ENCODE measurements around the gene CNOT4. TPM values are rescaled to one million over a fixed set of nuclear protein-coding genes. Genes with fewer than 3 reads are reported as not detected.

CNOT4 gene
- total and polyA plus RNA-seq, 2 donors (not counting 1 experiment from before 2014, with no cell fraction given), result 14.9 to 15.9 TPM

DNA sequence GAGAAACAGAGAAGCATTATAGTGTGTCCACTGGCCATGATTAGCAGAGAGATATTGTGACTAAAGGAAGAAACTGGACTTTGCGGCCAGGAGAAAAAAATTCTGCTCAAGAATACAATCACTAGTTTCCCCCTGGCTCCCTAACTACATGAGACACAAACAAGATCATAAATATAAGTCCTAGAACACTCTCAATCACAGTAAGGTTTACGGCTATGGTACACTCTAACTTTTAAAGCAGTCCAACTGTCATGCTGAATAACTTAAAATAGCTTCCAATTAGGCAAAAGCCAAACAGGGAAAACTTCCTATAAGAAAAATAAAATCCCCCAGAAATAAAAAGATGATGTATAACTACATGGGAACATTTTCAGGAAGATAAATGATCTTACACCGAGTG is 144.2 kb downstream of the CNOT4 start:
- no peaks in the 10 kb centered on the region for H3K79me2 ChIP-seq (ENCODE audit: control insufficient read depth, insufficient read depth, low read length)
- TF ChIP-seq EZH2 (IDR thresholded peaks at IDR 0.05; ENCODE audit: low read length, missing control alignments), result no peak
- TF ChIP-seq, protein P1, sequence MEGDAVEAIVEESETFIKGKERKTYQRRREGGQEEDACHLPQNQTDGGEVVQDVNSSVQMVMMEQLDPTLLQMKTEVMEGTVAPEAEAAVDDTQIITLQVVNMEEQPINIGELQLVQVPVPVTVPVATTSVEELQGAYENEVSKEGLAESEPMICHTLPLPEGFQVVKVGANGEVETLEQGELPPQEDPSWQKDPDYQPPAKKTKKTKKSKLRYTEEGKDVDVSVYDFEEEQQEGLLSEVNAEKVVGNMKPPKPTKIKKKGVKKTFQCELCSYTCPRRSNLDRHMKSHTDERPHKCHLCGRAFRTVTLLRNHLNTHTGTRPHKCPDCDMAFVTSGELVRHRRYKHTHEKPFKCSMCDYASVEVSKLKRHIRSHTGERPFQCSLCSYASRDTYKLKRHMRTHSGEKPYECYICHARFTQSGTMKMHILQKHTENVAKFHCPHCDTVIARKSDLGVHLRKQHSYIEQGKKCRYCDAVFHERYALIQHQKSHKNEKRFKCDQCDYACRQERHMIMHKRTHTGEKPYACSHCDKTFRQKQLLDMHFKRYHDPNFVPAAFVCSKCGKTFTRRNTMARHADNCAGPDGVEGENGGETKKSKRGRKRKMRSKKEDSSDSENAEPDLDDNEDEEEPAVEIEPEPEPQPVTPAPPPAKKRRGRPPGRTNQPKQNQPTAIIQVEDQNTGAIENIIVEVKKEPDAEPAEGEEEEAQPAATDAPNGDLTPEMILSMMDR (conservative IDR thresholded peaks at IDR 0.05 in 1 of 2, IDR thresholded peaks at IDR 0.05 in 1 of 2; ENCODE audit: low read depth in 1 of 2, low read length in 2 of 2), result no peak
- no peak for DNase-seq (ENCODE audit: low read depth in 2 of 2)

DNA sequence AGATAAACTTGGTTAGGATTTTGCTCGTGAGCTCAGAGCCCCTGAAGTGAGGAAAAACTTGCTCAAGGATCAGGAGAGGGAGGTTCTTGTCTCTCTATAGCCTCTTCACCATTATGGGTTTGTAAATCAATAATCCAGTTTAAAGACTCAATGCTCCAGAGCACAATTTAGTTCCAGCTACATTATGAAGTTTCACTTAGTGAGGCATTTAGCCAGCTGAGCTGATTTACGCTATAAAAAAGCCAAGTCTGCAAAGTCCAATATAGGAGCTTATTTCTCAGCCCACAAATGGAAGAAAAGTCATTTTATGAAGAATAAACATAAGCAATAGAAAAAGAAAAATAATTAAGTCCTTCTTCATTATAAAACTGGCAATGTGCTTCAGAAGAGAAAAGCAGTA is 145.7 kb downstream of the CNOT4 start:
- no peaks in the 10 kb centered on the region for H3K9me3 ChIP-seq (ENCODE audit: control insufficient read depth, insufficient read depth, low read depth, low read length)
- H3K4me1 ChIP-seq (ENCODE audit: control insufficient read depth, extremely low read depth, insufficient read depth, low read length), result no peaks in the 10 kb centered on the region
- no peak overlapping the region for H3K4me3 ChIP-seq (replicated peaks in 1 of 4; ENCODE audit: control extremely low read depth in 1 of 4, insufficient read depth in 1 of 4, low read depth in 3 of 4, low read length in 4 of 4)
- peaks cover 4% of the 10 kb centered on the region for H3K36me3 ChIP-seq (ENCODE audit: control insufficient read depth, insufficient read depth, low read length)
- H3K79me2 ChIP-seq (ENCODE audit: control insufficient read depth, insufficient read depth, low read length), result no peaks in the 10 kb centered on the region
- TF ChIP-seq EZH2 (IDR thresholded peaks at IDR 0.05; ENCODE audit: low read length, missing control alignments), result no peak
- TF ChIP-seq, protein P1 (conservative IDR thresholded peaks at IDR 0.05 in 1 of 2, IDR thresholded peaks at IDR 0.05 in 1 of 2; ENCODE audit: low read depth in 1 of 2, low read length in 2 of 2), result no peak
- H3K9ac ChIP-seq (ENCODE audit: insufficient read depth, low read length), result no peak overlapping the region
- H3K27me3 ChIP-seq (ENCODE audit: control insufficient read depth, insufficient read depth, low read length), result no peaks in the 10 kb centered on the region
- no peak overlapping the region for H2AFZ ChIP-seq (ENCODE audit: low read length)
- DNase-seq (ENCODE audit: low read depth in 2 of 2), result no peak
- no peak overlapping the region for H3K27ac ChIP-seq (ENCODE audit: insufficient read depth, low read length)
- H3K4me2 ChIP-seq (ENCODE audit: extremely low read depth, insufficient read depth, low read length), result no peak overlapping the region
- H4K20me1 ChIP-seq (ENCODE audit: control insufficient read depth, extremely low read depth, insufficient read depth, low read length), result no peaks in the 10 kb centered on the region

More for the DNA sequence above, 144.2 kb downstream of the CNOT4 start:
- H4K20me1 ChIP-seq (ENCODE audit: control insufficient read depth, extremely low read depth, insufficient read depth, low read length), result no peaks in the 10 kb centered on the region
- no peaks in the 10 kb centered on the region for H3K9me3 ChIP-seq (ENCODE audit: control insufficient read depth, insufficient read depth, low read depth, low read length)
- H3K4me1 ChIP-seq (ENCODE audit: control insufficient read depth, extremely low read depth, insufficient read depth, low read length), result no peaks in the 10 kb centered on the region
- H3K4me2 ChIP-seq (ENCODE audit: extremely low read depth, insufficient read depth, low read length), result no peak overlapping the region
- H3K36me3 ChIP-seq (ENCODE audit: control insufficient read depth, insufficient read depth, low read length), result peaks cover 4% of the 10 kb centered on the region
- H3K27ac ChIP-seq (ENCODE audit: insufficient read depth, low read length), result no peak overlapping the region
- H3K4me3 ChIP-seq (replicated peaks in 1 of 4; ENCODE audit: control extremely low read depth in 1 of 4, insufficient read depth in 1 of 4, low read depth in 3 of 4, low read length in 4 of 4), result no peak overlapping the region
- no peaks in the 10 kb centered on the region for H3K27me3 ChIP-seq (ENCODE audit: control insufficient read depth, insufficient read depth, low read length)
- no peak overlapping the region for H2AFZ ChIP-seq (ENCODE audit: low read length)
- H3K9ac ChIP-seq (ENCODE audit: insufficient read depth, low read length), result no peak overlapping the region

DNA sequence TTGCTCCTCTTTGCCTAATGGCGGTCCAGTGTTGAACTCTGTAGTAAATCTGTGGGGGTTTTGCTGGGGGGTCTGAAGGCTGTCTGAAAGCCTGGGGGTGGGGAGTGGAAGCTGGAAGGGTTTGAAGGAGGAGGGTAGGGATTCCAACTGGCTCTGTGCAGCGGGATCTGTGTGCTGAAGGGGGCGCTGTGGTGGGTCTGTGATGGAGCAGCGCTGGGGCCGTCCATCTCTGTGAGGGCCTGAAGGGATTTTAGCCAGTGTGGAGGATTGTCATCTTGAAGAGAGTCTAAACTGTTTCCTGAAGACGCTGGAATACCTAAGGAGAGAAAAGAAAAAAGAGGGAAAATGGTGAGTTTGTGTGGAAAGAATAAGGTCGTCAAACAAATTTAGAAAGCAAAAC is 147.0 kb downstream of the CNOT4 start:
- Histone ChIP-seq H3K4me3 (replicated peaks in 1 of 4; ENCODE audit: control extremely low read depth in 1 of 4, insufficient read depth in 1 of 4, low read depth in 3 of 4, low read length in 4 of 4) (no peak overlapping the region), H3K4me1 (ENCODE audit: control insufficient read depth, extremely low read depth, insufficient read depth, low read length) (no peaks in the 10 kb centered on the region), H3K9ac (ENCODE audit: insufficient read depth, low read length) (no peak overlapping the region), H3K36me3 (ENCODE audit: control insufficient read depth, insufficient read depth, low read length) (peaks cover 4% of the 10 kb centered on the region), H2AFZ (ENCODE audit: low read length) (no peak overlapping the region), H3K27me3 (ENCODE audit: control insufficient read depth, insufficient read depth, low read length) (no peaks in the 10 kb centered on the region), H3K79me2 (ENCODE audit: control insufficient read depth, insufficient read depth, low read length) (no peaks in the 10 kb centered on the region), H3K4me2 (ENCODE audit: extremely low read depth, insufficient read depth, low read length) (no peak overlapping the region), H3K27ac (ENCODE audit: insufficient read depth, low read length) (no peak overlapping the region), H3K9me3 (ENCODE audit: control insufficient read depth, insufficient read depth, low read depth, low read length) (no peaks in the 10 kb centered on the region), H4K20me1 (ENCODE audit: control insufficient read depth, extremely low read depth, insufficient read depth, low read length) (no peaks in the 10 kb centered on the region)
- no peak for DNase-seq (ENCODE audit: low read depth in 2 of 2)
- TF ChIP-seq, protein P1 (conservative IDR thresholded peaks at IDR 0.05 in 1 of 2, IDR thresholded peaks at IDR 0.05 in 1 of 2; ENCODE audit: low read depth in 1 of 2, low read length in 2 of 2), result peak in 1 of 2 donors; percentile 6
- no peak for TF ChIP-seq EZH2 (IDR thresholded peaks at IDR 0.05; ENCODE audit: low read length, missing control alignments)

All from fibroblast of lung (primary cell).